COLO668 (cell line): Measurements from ENCODE around the gene EBF4.

ENCODE experiments used
- DNase-seq: peaks from one replicate; lab custom pipeline; 2025; ENCODE audit not compliant: unreplicated experiment; lab: John Stamatoyannopoulos, UW

Gene EBF4

DNA sequence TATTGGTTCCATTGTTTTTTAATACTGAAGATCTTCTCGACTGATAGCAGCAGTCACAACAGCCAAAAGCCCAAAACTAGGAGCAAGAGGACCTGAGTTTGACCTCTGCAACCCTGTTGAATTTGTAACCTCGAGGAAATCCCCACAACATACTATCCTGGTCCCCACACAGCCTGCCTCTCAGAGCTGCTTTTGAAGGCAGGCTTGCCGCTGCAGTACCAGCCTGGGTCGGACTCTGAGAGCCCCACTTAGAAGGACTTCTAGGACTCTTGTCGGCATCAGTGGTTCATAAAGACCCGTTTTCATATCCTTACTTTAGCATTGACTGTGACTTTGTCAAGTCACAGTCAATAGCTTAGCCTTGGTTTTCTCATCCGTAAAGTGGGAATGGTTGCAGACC, 49.3 kb downstream of the EBF4 start:
- DNase-seq, result no peak

DNA sequence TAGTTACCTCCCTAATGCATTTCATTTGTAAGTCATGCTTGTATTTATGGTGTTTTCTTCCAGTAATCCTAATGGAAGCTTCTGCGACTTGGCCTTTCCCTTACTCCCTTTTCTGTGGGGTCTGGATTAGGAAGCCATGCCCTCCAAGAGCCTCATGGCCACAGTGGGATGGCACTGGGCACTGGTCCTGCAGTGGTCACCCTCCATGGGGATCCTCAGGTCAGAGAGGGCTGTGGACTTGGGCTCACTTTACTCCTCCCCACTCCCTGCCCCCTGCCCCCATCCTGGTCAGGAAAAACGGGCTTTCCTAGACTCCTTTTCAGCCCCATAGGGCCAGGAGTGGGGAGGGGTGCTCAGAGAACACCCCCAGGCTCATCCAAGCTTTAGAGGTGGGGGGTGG, 49.9 kb downstream of the EBF4 start:
- no peak for DNase-seq

DNA sequence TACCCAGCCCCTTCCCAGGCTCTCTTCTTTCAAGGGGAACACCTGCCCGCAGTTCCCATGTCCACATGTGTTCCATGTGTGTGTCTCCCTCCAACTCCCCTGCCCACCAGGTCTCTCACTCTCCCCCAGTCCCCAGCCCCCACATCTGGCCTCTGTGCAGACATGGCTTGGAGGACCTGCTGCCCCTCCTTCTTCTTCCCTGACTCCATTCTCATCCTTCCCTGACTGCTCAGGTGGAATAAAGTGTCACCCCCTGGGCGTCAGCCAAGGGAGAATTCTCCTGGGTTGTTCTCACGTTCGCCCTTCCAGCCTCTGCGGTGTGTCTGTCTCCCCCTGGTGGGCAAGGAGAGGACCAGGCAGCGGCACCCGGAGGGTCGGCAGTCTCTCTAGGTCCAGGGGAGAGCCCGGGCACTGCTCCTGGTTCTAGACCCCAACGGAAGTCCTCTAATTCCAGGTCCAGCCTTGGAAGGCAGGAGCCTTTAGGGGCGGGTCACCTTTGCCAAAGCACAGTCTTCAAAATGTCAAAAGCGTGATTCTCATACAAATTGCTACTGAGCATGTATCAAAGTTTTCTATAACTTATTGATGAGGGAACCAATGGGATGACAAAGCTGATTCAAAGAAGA, 50.5 kb downstream of the EBF4 start:
- peak; percentile 44 for DNase-seq

DNA sequence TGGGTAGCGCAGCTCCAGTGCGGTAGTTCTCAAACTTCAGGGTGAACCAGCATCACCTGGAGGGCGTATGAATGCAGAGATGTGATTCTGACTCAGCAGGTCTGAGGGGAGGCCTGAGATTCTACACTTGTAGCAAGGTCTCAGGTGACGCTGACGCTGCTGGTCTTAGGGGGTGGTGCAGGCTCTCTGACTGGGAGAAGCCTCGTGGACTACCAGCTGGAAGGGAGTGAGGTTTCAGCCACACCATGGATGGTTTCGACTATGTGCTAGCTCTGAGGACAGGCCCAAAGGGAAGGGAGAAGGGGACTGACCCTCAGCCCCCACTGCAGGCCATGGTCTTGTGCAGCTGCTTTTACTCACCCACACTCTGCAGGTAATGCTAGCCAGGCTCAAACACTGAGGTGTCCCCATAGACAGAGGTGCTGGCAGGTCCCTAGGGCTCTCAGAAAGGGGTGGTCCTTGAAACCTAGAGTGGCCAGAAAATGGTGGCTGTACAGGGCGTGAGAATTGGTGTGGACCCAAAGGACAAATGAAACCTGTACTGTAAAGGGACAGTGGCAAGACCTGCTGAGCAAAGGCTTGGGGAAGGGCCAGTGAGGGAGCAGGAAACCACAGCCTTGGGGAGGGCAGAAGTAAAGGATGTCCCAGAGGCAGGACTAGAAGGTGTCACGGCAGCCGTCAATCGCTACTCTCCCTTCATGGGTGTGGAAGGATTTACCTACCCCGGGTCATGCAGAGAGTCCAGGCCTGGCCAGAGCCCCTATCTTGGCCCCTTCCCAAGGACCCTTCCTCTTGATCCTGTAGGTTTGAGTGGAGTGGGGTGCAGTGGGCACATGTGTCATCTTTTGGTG, 52.7 kb downstream of the EBF4 start:
- DNase-seq, result no peak

- no peak for DNase-seq
These were observed 53.5 kb downstream of the EBF4 start for GRCh38 chr20:2745936-2746635.

GRCh38 chr20:2746636-2747265, 54.2 kb downstream of the EBF4 start:
- DNase-seq, result no peak

DNA sequence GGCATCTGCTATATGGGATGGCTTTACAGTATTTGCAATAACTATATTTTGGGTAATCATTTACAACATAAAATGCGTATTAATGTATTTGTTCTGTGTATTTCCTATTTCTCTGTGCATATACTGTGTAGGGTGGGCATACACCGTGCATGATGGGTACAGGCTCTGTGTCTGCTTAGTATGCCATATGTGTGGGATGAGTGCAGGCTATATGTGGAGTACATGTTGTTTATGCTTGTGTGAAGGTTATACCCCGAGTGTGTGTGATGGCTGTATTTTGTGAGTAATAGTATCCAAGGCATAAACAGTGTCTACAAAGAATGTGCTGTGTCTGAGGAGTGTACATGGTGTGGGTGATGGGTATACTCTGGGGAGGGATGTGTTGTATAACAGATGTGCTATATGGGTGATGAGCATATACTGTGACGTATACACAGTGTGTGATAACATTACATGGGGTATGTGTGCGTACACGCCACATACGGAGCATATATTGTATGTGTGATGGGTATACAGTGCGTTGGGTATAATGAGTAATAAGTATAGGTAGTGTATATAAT, 55.2 kb downstream of the EBF4 start:
- no peak for DNase-seq

GRCh38 chr20:2748551-2749342, 56.2 kb downstream of the EBF4 start:
- DNase-seq, result no peak

GRCh38 chr20:2749343-2749950, 56.9 kb downstream of the EBF4 start:
- DNase-seq, result no peak

DNA sequence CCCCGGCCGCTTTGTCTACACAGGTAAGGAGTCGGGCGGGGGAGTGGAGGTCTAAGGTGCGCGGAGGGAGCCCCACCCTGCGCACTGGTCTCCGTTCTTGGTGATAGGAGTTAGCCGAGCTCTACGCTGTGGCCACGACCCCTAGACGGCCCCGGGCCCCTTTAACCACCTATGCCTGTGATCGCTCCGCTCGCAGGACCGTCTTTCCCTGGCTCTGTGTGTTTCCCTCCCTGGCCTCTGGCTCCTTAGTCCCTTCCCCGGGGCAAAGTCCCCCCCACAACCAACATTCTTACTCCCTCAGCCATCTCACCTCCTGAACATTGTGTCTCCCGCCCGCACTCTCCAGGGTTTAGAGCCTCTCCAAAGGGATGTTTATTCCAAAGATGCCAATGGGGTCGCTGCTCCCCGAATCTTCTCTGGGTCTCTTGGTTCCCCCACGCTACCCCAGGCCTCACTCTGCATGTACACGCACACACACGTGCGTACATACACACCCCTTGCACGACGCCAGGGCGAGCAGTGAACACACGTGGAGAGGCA, 57.4 kb downstream of the EBF4 start:
- DNase-seq, result no peak

GRCh38 chr20:2750491-2751251, 58.1 kb downstream of the EBF4 start:
- DNase-seq, result peak; percentile 44

- DNase-seq, result peak; percentile 34
These were observed 58.8 kb downstream of the EBF4 start for GRCh38 chr20:2751347-2751877.

GRCh38 chr20:2751878-2752566, 59.4 kb downstream of the EBF4 start:
- peak; percentile 65 for DNase-seq

DNA sequence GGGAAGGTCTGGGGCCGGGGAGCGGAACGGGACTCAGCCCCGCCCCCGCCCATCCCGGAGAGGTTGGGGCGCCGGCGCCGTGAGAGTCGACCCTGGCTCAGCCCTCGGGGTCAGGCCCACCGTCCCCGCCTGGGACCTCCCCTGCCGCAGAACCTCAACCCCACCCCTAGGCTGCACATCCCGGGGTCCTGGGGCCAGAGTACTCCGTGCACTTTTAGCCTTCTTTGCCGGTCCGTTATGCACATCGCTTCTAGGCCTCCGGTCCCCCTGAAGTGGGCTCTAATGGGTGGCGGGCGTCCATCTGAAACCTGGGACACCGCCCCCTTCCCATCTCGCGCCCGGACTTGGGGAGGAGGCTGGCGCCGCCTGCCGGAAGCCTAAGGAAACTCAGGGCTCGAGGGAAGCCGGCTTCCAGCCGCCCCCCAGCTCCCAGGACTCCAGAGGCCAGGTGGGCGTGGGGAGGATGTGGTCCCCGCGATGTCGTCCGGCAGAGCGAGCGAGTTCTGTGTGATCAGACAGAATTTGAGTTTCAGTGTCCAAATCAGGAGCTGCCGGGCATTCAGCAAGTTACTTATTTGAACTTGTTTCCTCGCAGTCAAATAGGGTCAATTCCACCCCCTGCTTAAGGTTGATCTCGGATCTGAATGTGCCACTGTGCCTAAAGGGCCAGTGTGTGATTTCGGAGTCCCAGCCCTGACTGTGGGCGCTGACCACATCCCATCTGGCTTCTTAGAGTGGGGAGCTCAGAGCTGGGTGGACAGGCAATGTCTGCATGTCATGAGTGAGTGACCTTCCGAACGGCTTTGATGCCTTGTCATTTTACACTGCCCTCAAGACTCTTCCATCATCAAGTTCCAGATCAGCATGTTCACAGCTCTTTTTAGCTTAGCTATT, 60.2 kb downstream of the EBF4 start:
- peak; percentile 43 for DNase-seq

GRCh38 chr20:2753461-2754040, 61.0 kb downstream of the EBF4 start:
- no peak for DNase-seq

GRCh38 chr20:2754424-2754823, 61.8 kb downstream of the EBF4 start:
- DNase-seq, result no peak
